Measurements from ENCODE around the gene BAG5.
A peak's percentile ranks its signal among the peaks of the same experiment; 100 is the strongest.
"Not testable (repeated sequence)": the region's sequence is repeated elsewhere in the genome, so short reads cannot be mapped to it uniquely, and the experiment has no call there.

The BAG5 gene

GRCh38 chr14:103562429-103563225 is at the start of gene BAG5, which contains the start of gene COA8:
Gene BAG5 (minus strand): TSS chr14:103562657. CDS start chr14:103561164, 1,493 bp downstream.
Gene COA8 (plus strand): TSS chr14:103562960. CDS start chr14:103563002, 42 bp downstream.
- peak; percentile 79 for DNase-seq

GRCh38 chr14:103611215-103611614 is 48.8 kb upstream of the BAG5 start:
- DNase-seq: no peak

- not testable (repeated sequence) for DNase-seq
Measured at GRCh38 chr14:103609081-103609480, 46.6 kb upstream of the BAG5 start.

- no peak for DNase-seq
Measured at GRCh38 chr14:103607822-103608221, 45.4 kb upstream of the BAG5 start.

- peak; percentile 93 for DNase-seq
Measured at GRCh38 chr14:103606963-103607668, 44.7 kb upstream of the BAG5 start.

- DNase-seq: no peak
Measured at GRCh38 chr14:103604620-103605019, 42.2 kb upstream of the BAG5 start.

- DNase-seq: no peak
Measured at GRCh38 chr14:103600503-103600902, 38.0 kb upstream of the BAG5 start.

- DNase-seq: peak; percentile 86
Measured at GRCh38 chr14:103597623-103598377, 35.3 kb upstream of the BAG5 start.

- no peak for DNase-seq
Measured at GRCh38 chr14:103594265-103594664, 31.8 kb upstream of the BAG5 start.

GRCh38 chr14:103593577-103593976 is 31.1 kb upstream of the BAG5 start:
- no peak for DNase-seq

- DNase-seq: no peak
Measured at GRCh38 chr14:103584326-103584915, 22.0 kb upstream of the BAG5 start.

- no peak for DNase-seq
Measured at GRCh38 chr14:103581954-103582703, 19.7 kb upstream of the BAG5 start.

- no peak for DNase-seq
Measured at GRCh38 chr14:103581206-103581605, 18.7 kb upstream of the BAG5 start.

- DNase-seq: no peak
Measured at GRCh38 chr14:103578401-103579075, 16.1 kb upstream of the BAG5 start.

GRCh38 chr14:103576371-103577024 is 14.0 kb upstream of the BAG5 start:
- peak; percentile 83 for DNase-seq

GRCh38 chr14:103574707-103575285 is 12.3 kb upstream of the BAG5 start:
- no peak for DNase-seq

- no peak for DNase-seq
Measured at GRCh38 chr14:103574104-103574503, 11.6 kb upstream of the BAG5 start.

- no peak for DNase-seq
Measured at GRCh38 chr14:103569408-103569807, 7.0 kb upstream of the BAG5 start.

- DNase-seq: no peak
Measured at GRCh38 chr14:103568952-103569351, 6.5 kb upstream of the BAG5 start.

- no peak for DNase-seq
Measured at GRCh38 chr14:103563844-103564505, 1.5 kb upstream of the BAG5 start.

Measured in HCEC 1CT (cell line).